Fibroblast of lung (primary cell): ENCODE data around the gene DNAJA3. TPM values are rescaled to one million over a fixed set of nuclear protein-coding genes. Genes with fewer than 3 reads are reported as not detected.

ENCODE experiments used
- DNase-seq, 2 donors: peaks; one replicate each; pipeline versions ENCODE4 v3.0.0 to v3.0.0-alpha.2; 2010; ENCODE audit warnings: low read depth in 2 of 2
- H2AFZ ChIP-seq: 2 replicates; pipeline ENCODE4 v1.5.1; 2012; ENCODE audit warnings: low read length, control low read depth, inconsistent platforms
- H3K27ac ChIP-seq: 2 replicates; pipeline ENCODE4 v1.5.1; 2011; ENCODE audit warnings: low read length, control low read depth; ENCODE audit not compliant: insufficient read depth
- H3K27me3 ChIP-seq: 2 replicates; pipeline ENCODE4 v1.5.1; 2011; ENCODE audit warnings: mild to moderate bottlenecking, low read length; ENCODE audit not compliant: control insufficient read depth, insufficient read depth
- H3K36me3 ChIP-seq: 2 replicates; pipeline ENCODE4 v1.5.1; 2011; ENCODE audit warnings: low read length; ENCODE audit not compliant: control insufficient read depth, insufficient read depth
- H3K4me1 ChIP-seq: 2 replicates; pipeline ENCODE4 v1.5.1; 2011; ENCODE audit warnings: low read length; ENCODE audit not compliant: control insufficient read depth, insufficient read depth; ENCODE audit errors: extremely low read depth
- H3K4me2 ChIP-seq: 2 replicates; pipeline ENCODE4 v1.5.1; 2011; ENCODE audit warnings: low read length, control low read depth; ENCODE audit not compliant: insufficient read depth; ENCODE audit errors: extremely low read depth
- H3K4me3 ChIP-seq, 4 experiments: fragments of 200-600 bp in 1 of 4; sonication (generic) in 1 of 4; replicated peaks in 1 of 4; 2 replicates each; pipeline ENCODE4 v1.5.1; 2011 to 2016; ENCODE audit warnings: low read length in 4 of 4, low read depth in 3 of 4, mild to moderate bottlenecking in 3 of 4, control low read depth in 2 of 4, inconsistent platforms in 1 of 4, mixed read lengths in 1 of 4; ENCODE audit not compliant: insufficient read depth in 1 of 4; ENCODE audit errors: control extremely low read depth in 1 of 4
- H3K79me2 ChIP-seq: 2 replicates; pipeline ENCODE4 v1.5.1; 2012; ENCODE audit warnings: mild to moderate bottlenecking, low read length, inconsistent platforms; ENCODE audit not compliant: control insufficient read depth, insufficient read depth
- H3K9ac ChIP-seq: 2 replicates; pipeline ENCODE4 v1.5.1; 2011; ENCODE audit warnings: mild to moderate bottlenecking, low read length, control low read depth; ENCODE audit not compliant: insufficient read depth
- H3K9me3 ChIP-seq: 2 replicates; pipeline ENCODE4 v1.5.1; 2012; ENCODE audit warnings: low read depth, low read length; ENCODE audit not compliant: control insufficient read depth, insufficient read depth
- H4K20me1 ChIP-seq: 2 replicates; pipeline ENCODE4 v1.5.1; 2011; ENCODE audit warnings: low read length; ENCODE audit not compliant: control insufficient read depth, insufficient read depth; ENCODE audit errors: extremely low read depth
- CTCF ChIP-seq, 2 donors: IDR thresholded peaks in 1 of 2; conservative IDR thresholded peaks in 1 of 2; 1 replicate in 1 of 2; 2 replicates in 1 of 2; pipeline ENCODE4 v1.5.1; 2011 to 2012; ENCODE audit warnings: low read length in 2 of 2, control low read depth in 1 of 2, inconsistent platforms in 1 of 2, low read depth in 1 of 2, mild to moderate bottlenecking in 1 of 2
- EZH2 ChIP-seq: IDR thresholded peaks from 2 replicates; pipeline ENCODE4 v1.5.1; 2012; ENCODE audit warnings: low read length, control low read depth, mild to moderate bottlenecking; ENCODE audit errors: missing control alignments
- polyA plus RNA-seq, 2 donors: library from polyadenylated mRNA; depleted of rRNA in 1 of 2; stranded (reverse) in 1 of 2; unstranded in 1 of 2; fragments of >200 nt; gene quantifications; 2 replicates each; pipeline ENCODE4 v1.2.1, GENCODE V29; 2011 to 2012; ENCODE audit warnings: missing spikeins in 1 of 2
- total RNA-seq: library from RNA; depleted of rRNA; stranded (reverse); fragments of >200 nt; gene quantifications from 2 replicates; pipeline ENCODE4 v1.2.1, GENCODE V29; 2014

DNAJA3 gene
- total and polyA plus RNA-seq, 2 donors (not counting 1 experiment from before 2014, with no cell fraction given) = 27.8 to 66.1 TPM

GRCh38 chr16:4455951-4456350 is 30.3 kb downstream of the DNAJA3 start:
- Histone ChIP-seq H3K36me3 (peaks cover 18% of the 10 kb centered on the region), H3K27me3 (no peaks in the 10 kb centered on the region), H3K9me3 (no peaks in the 10 kb centered on the region), H3K9ac (no peak overlapping the region), H3K4me2 (no peak overlapping the region), H3K4me1 (peaks cover 4% of the 10 kb centered on the region), H3K79me2 (no peaks in the 10 kb centered on the region), H2AFZ (no peak overlapping the region), H4K20me1 (no peaks in the 10 kb centered on the region), H3K27ac (no peak overlapping the region), H3K4me3 (no peak overlapping the region)
- DNase-seq = no peak
- TF ChIP-seq EZH2 (no peak), CTCF (conservative IDR thresholded peaks at IDR 0.05 in 1 of 2, IDR thresholded peaks at IDR 0.05 in 1 of 2; ENCODE audit: low read depth in 1 of 2, low read length in 2 of 2) (no peak)

- no peak for DNase-seq
Measured at GRCh38 chr16:4460936-4461249, 35.2 kb downstream of the DNAJA3 start.

GRCh38 chr16:4461250-4462085 is 35.8 kb downstream of the DNAJA3 start:
- no peak overlapping the region for H2AFZ ChIP-seq
- no peak overlapping the region for H3K27ac ChIP-seq

More at GRCh38 chr16:4460936-4461249, 35.2 kb downstream of the DNAJA3 start:
- Histone ChIP-seq H3K4me1 (peaks cover 10% of the 10 kb centered on the region), H3K79me2 (no peaks in the 10 kb centered on the region), H3K9ac (no peak overlapping the region), H3K36me3 (peaks cover 20% of the 10 kb centered on the region), H3K4me3 (no peak overlapping the region), H3K27me3 (no peaks in the 10 kb centered on the region), H4K20me1 (no peaks in the 10 kb centered on the region), H3K27ac (no peak overlapping the region), H3K9me3 (no peaks in the 10 kb centered on the region), H2AFZ (no peak overlapping the region), H3K4me2 (no peak overlapping the region)
- no peak for TF ChIP-seq CTCF (conservative IDR thresholded peaks at IDR 0.05 in 1 of 2, IDR thresholded peaks at IDR 0.05 in 1 of 2; ENCODE audit: low read depth in 1 of 2, low read length in 2 of 2)
- no peak for TF ChIP-seq EZH2

More at GRCh38 chr16:4461250-4462085, 35.8 kb downstream of the DNAJA3 start:
- Histone ChIP-seq H3K4me2 (no peak overlapping the region), H4K20me1 (no peaks in the 10 kb centered on the region), H3K27me3 (no peaks in the 10 kb centered on the region), H3K79me2 (no peaks in the 10 kb centered on the region), H3K9me3 (no peaks in the 10 kb centered on the region), H3K36me3 (peaks cover 19% of the 10 kb centered on the region), H3K9ac (no peak overlapping the region), H3K4me3 (no peak overlapping the region), H3K4me1 (peaks cover 10% of the 10 kb centered on the region)
- TF ChIP-seq CTCF (conservative IDR thresholded peaks at IDR 0.05 in 1 of 2, IDR thresholded peaks at IDR 0.05 in 1 of 2; ENCODE audit: low read depth in 1 of 2, low read length in 2 of 2) (no peak), EZH2 (no peak)
- no peak for DNase-seq
